HL-60 (cell line): Measurements from ENCODE around the gene PPP2R2D.

Experiments used
- DNase-seq, 2 experiments: peaks; one replicate each; pipeline ENCODE4 v3.0.0-alpha.2; 2010 to 2020; ENCODE audit warnings: low read depth in 1 of 2, low spot score in 1 of 2
- H3K27ac ChIP-seq: fragments of 250-450 bp; sonication (Bioruptor Pico); replicated peaks from 2 replicates; pipeline ENCODE4 v1.5.1; 2020; ENCODE audit warnings: mild to moderate bottlenecking, moderate library complexity
- H3K27me3 ChIP-seq: fragments of 250-450 bp; sonication (Bioruptor Pico); 2 replicates; pipeline ENCODE4 v1.5.1; 2021; ENCODE audit warnings: mild to moderate bottlenecking, moderate library complexity; ENCODE audit not compliant: insufficient read depth, poor library complexity, severe bottlenecking
- H3K4me3 ChIP-seq: replicated peaks from 2 replicates; pipeline ENCODE4 v1.5.1; 2011; ENCODE audit warnings: mild to moderate bottlenecking, control low read depth, low read length; ENCODE audit not compliant: insufficient read depth
- CTCF ChIP-seq: IDR thresholded peaks from one replicate; pipeline ENCODE4 v1.5.1; 2011; ENCODE audit warnings: low read length, control low read depth, inconsistent platforms; ENCODE audit not compliant: insufficient read depth
- GABPA ChIP-seq: IDR thresholded peaks from 2 replicates; pipeline ENCODE4 v1.6.1; 2012; ENCODE audit warnings: low read depth
- POLR2AphosphoS5 ChIP-seq: IDR thresholded peaks from 2 replicates; pipeline ENCODE4 v1.6.1; 2012; ENCODE audit warnings: low read depth
- REST ChIP-seq: IDR thresholded peaks from 2 replicates; pipeline ENCODE4 v1.6.1; 2012; ENCODE audit warnings: low read depth; ENCODE audit not compliant: insufficient replicate concordance
- SPI1 ChIP-seq: IDR thresholded peaks from 2 replicates; pipeline ENCODE4 v1.6.1; 2012; ENCODE audit warnings: low read depth, mild to moderate bottlenecking, borderline replicate concordance

PPP2R2D gene

GRCh38 chr10:131870411-131870810 is 30.4 kb upstream of the PPP2R2D start:
- TF ChIP-seq POLR2AphosphoS5 (no peak), SPI1 (no peak), CTCF (no peak), GABPA (no peak), REST (no peak)
- DNase-seq: no peak
- no peak overlapping the region for H3K4me3 ChIP-seq
- no peaks in the 10 kb centered on the region for H3K27me3 ChIP-seq
- no peak overlapping the region for H3K27ac ChIP-seq

GRCh38 chr10:131870831-131871672 is 29.8 kb upstream of the PPP2R2D start:
- TF ChIP-seq POLR2AphosphoS5: no peak
- no peak for TF ChIP-seq CTCF
- TF ChIP-seq SPI1: no peak
- no peak for TF ChIP-seq GABPA
- TF ChIP-seq REST: no peak
- DNase-seq: no peak
- Histone ChIP-seq H3K27ac (no peak overlapping the region), H3K4me3 (no peak overlapping the region), H3K27me3 (no peaks in the 10 kb centered on the region)

- no peak overlapping the region for H3K4me3 ChIP-seq
- no peaks in the 10 kb centered on the region for H3K27me3 ChIP-seq
- no peak for DNase-seq
- TF ChIP-seq SPI1 (no peak), CTCF (no peak), GABPA (no peak), REST (no peak), POLR2AphosphoS5 (no peak)
- no peak overlapping the region for H3K27ac ChIP-seq
These were observed 29.2 kb upstream of the PPP2R2D start for GRCh38 chr10:131871673-131872005.
